Measurements from ENCODE around the gene GPR68. TPM values are rescaled to one million over a fixed set of nuclear protein-coding genes. Genes with fewer than 3 reads are reported as not detected.

GPR68 gene, protein sequence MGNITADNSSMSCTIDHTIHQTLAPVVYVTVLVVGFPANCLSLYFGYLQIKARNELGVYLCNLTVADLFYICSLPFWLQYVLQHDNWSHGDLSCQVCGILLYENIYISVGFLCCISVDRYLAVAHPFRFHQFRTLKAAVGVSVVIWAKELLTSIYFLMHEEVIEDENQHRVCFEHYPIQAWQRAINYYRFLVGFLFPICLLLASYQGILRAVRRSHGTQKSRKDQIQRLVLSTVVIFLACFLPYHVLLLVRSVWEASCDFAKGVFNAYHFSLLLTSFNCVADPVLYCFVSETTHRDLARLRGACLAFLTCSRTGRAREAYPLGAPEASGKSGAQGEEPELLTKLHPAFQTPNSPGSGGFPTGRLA
- total RNA-seq, result 1.1 and 1.8 TPM in 2 replicates

DNA sequence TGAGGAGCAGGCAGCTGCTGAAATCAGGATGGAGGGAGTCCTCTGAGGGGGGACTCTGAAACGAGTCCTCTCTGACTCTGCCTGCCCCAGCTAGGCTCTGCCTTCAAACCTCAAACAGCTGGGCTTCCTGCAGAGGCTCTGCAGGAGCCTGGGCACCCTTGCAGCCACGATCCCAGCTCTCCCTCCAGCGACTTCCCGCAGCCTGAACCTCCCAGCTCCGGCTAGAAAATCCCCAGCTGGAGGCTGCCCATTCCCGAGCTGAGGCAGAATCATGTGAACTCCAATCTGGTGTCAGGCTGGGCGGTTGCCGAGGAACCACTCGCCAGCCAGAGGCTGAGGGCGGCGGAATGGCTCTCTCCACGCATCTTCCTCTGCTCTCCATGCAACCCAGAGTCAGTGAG, at the start of gene GPR68:
TSS of gene GPR68 (minus strand) at position 204 of the 401 bp plus-strand sequence. CDS start 9,654 bp downstream, outside the sequence.
- no peak within 1 kb of the TSS for H3K4me3 ChIP-seq (ENCODE audit: low read depth, low read length)
- TF ChIP-seq, protein P1, sequence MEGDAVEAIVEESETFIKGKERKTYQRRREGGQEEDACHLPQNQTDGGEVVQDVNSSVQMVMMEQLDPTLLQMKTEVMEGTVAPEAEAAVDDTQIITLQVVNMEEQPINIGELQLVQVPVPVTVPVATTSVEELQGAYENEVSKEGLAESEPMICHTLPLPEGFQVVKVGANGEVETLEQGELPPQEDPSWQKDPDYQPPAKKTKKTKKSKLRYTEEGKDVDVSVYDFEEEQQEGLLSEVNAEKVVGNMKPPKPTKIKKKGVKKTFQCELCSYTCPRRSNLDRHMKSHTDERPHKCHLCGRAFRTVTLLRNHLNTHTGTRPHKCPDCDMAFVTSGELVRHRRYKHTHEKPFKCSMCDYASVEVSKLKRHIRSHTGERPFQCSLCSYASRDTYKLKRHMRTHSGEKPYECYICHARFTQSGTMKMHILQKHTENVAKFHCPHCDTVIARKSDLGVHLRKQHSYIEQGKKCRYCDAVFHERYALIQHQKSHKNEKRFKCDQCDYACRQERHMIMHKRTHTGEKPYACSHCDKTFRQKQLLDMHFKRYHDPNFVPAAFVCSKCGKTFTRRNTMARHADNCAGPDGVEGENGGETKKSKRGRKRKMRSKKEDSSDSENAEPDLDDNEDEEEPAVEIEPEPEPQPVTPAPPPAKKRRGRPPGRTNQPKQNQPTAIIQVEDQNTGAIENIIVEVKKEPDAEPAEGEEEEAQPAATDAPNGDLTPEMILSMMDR (conservative IDR thresholded peaks at IDR 0.05; ENCODE audit: low read depth, low read length), result no peak
- DNase-seq (ENCODE audit: low read depth), result no peak

GRCh38 chr14:91294153-91294552, 49.6 kb upstream of the GPR68 start:
- TF ChIP-seq, protein P1 (conservative IDR thresholded peaks at IDR 0.05; ENCODE audit: low read depth, low read length), result no peak
- DNase-seq (ENCODE audit: low read depth), result no peak
- H3K4me3 ChIP-seq (ENCODE audit: low read depth, low read length), result no peak overlapping the region

DNA sequence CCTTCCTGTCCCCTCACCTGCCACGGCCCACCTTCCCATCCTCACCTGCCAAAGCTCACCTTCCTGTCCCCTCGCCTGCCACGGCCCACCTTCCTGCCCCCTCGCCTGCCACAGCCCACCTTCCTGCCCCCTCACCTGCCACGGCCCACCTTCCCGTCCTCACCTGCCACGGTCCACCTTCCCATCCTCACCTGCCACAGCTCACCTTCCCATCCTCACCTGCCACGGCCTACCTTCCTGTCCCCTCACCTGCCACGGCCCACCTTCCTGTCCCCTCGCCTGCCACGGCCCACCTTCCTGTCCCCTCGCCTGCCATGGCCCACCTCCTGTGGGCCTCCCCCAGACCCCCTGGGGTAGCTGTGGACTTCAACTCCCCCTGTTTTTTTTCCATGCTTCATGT, 48.8 kb upstream of the GPR68 start:
- no peak for DNase-seq (ENCODE audit: low read depth)
- TF ChIP-seq, protein P1 (conservative IDR thresholded peaks at IDR 0.05; ENCODE audit: low read depth, low read length), result no peak
- no peak overlapping the region for H3K4me3 ChIP-seq (ENCODE audit: low read depth, low read length)

DNA sequence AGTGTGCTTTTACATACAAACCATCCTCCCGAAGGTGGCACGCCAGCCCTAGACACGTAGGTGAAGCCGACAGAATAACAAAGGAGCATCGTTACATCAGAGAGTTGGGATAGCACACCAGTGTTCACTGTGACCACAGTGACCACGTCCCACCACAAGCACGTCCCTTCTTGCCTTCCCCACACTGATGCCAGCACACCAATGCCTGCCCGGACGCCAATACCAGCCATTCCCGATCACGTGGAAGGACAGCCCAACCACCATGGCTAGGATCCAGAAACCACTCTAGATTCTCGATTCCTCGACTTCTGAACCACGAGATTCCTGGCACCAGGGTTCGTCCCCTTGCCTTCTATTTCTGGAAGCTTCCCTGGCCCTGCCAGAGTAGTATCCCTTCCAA, 48.0 kb upstream of the GPR68 start:
- TF ChIP-seq, protein P1 (conservative IDR thresholded peaks at IDR 0.05; ENCODE audit: low read depth, low read length), result no peak
- H3K4me3 ChIP-seq (ENCODE audit: low read depth, low read length), result no peak overlapping the region
- DNase-seq (ENCODE audit: low read depth), result no peak

- TF ChIP-seq, protein P1 (conservative IDR thresholded peaks at IDR 0.05; ENCODE audit: low read depth, low read length), result no peak
- DNase-seq (ENCODE audit: low read depth), result no peak
- H3K4me3 ChIP-seq (ENCODE audit: low read depth, low read length), result no peak overlapping the region
These were observed 47.4 kb upstream of the GPR68 start for GRCh38 chr14:91291786-91292405.

DNA sequence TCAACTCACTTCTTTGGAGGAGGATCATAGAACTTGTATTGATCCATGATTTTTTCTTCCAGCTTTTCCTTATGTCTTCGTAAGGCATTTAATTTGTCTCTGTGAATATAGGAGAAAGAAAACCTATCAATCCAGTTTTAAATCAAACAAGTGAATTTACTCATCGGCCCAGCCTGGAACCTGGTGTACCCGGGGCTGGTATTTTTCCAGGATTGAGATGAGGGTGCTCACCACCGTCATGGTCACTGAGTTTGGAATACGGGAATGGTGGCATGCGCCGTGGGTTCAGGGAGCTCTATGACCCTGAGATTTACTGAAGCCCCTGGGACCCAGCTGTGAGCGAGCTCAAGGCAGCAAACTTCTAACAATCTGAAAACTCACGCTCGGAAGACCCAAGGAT, 46.5 kb upstream of the GPR68 start:
- DNase-seq (ENCODE audit: low read depth), result no peak
- TF ChIP-seq, protein P1 (conservative IDR thresholded peaks at IDR 0.05; ENCODE audit: low read depth, low read length), result no peak
- H3K4me3 ChIP-seq (ENCODE audit: low read depth, low read length), result no peak overlapping the region
